ENCODE measurements around the gene GREM2. TPM values are rescaled to one million over a fixed set of nuclear protein-coding genes. Genes with fewer than 3 reads are reported as not detected.

Gene GREM2
- total RNA-seq, 1 experiment from 2014 or later, result not detected

DNA sequence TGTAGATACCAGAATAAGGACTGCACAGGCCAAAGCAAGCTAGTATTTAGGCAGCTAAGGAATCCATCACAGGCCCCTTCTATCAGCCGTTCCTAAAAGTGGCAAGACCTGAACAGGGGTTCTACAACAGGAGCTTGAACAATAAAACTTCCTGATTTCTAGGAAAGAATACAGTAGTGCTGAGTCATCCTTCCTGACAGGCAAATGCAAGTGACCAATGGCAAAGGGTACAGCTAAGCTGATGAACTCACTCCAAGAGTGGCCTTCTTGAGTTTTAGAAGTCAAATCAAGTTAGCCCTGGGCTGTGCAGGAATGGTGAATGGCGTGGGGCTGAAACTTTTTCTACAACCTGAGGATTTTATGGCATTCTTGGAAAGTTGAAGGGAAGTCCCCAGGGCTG lies 112.9 kb downstream of the GREM2 start:
- H2BK15ac ChIP-seq (ENCODE audit: low read depth, low read length), result no peak overlapping the region
- H3K27me3 Mint-ChIP-seq (ENCODE audit: low read depth), result peaks cover 3% of the 10 kb centered on the region; the same call in 1 of the 2 replicates
- H3K4me1 ChIP-seq (ENCODE audit: insufficient read depth, low read length), result 0 out of 2 replicates have a peak, but pooled peaks cover 5% of the 10 kb centered on the region
- no peak overlapping the region for H4K91ac ChIP-seq (ENCODE audit: insufficient read length, low read depth, low read length)
- no peak overlapping the region for H2BK12ac ChIP-seq (ENCODE audit: insufficient read length, low read depth, low read length)
- no peak overlapping the region for H3K4me3 Mint-ChIP-seq
- no peaks in the 10 kb centered on the region for H3K9me3 ChIP-seq (ENCODE audit: control insufficient read depth, low read depth, low read length)
- no peaks in the 10 kb centered on the region for H3K79me2 ChIP-seq (ENCODE audit: insufficient read depth, low read length)
- no peaks in the 10 kb centered on the region; the same call in 1 of the 2 replicates for H3K27me3 ChIP-seq (ENCODE audit: insufficient read depth, low read length)
- no CpG with 5 or more reads among the region's 2 CpGs for WGBS (ENCODE audit: extremely low coverage, insufficient read length, low lambda C conversion rate)
- no peaks in the 10 kb centered on the region for H4K20me1 ChIP-seq (ENCODE audit: control insufficient read depth, insufficient read depth, insufficient read length)
- no peak overlapping the region; a peak in 1 of 7 replicates for H3K27ac Mint-ChIP-seq
- no peak overlapping the region for H3K27ac ChIP-seq (ENCODE audit: insufficient read length, low read depth, low read length)
- H3K36me3 Mint-ChIP-seq (ENCODE audit: insufficient read depth in 1 of 3, low read depth in 3 of 3), result no peaks in the 10 kb centered on the region
- no peak overlapping the region for H2AFZ ChIP-seq (ENCODE audit: low read length)
- H3K9me3 Mint-ChIP-seq, result no peaks in the 10 kb centered on the region
- no peak overlapping the region for H3T11ph ChIP-seq (ENCODE audit: low read length)
- no peak overlapping the region for H2BK20ac ChIP-seq (ENCODE audit: low read depth, low read length, poor library complexity, severe bottlenecking)
- H3K4me2 ChIP-seq (ENCODE audit: insufficient read depth, insufficient read length, low read length), result no peak overlapping the region
- H4K5ac ChIP-seq (ENCODE audit: insufficient read length, low read depth, low read length), result no peak overlapping the region
- DNase-seq, result no peak
- H2BK120ac ChIP-seq (ENCODE audit: low read depth, low read length, poor library complexity, severe bottlenecking), result no peak overlapping the region
- H3K23me2 ChIP-seq (ENCODE audit: insufficient read length, low read depth, low read length, poor library complexity, severe bottlenecking), result no peaks in the 10 kb centered on the region
- no peak overlapping the region for H3K14ac ChIP-seq (ENCODE audit: insufficient read depth, low read length)
- no peak overlapping the region for H3K9ac ChIP-seq (ENCODE audit: extremely low read depth, insufficient read length, low read length)
- no peaks in the 10 kb centered on the region for H3K79me1 ChIP-seq (ENCODE audit: insufficient read depth, low read depth, low read length, poor library complexity, severe bottlenecking)
- no peak overlapping the region for H3K4ac ChIP-seq (ENCODE audit: low read depth, low read length)
- TF ChIP-seq, protein P1, sequence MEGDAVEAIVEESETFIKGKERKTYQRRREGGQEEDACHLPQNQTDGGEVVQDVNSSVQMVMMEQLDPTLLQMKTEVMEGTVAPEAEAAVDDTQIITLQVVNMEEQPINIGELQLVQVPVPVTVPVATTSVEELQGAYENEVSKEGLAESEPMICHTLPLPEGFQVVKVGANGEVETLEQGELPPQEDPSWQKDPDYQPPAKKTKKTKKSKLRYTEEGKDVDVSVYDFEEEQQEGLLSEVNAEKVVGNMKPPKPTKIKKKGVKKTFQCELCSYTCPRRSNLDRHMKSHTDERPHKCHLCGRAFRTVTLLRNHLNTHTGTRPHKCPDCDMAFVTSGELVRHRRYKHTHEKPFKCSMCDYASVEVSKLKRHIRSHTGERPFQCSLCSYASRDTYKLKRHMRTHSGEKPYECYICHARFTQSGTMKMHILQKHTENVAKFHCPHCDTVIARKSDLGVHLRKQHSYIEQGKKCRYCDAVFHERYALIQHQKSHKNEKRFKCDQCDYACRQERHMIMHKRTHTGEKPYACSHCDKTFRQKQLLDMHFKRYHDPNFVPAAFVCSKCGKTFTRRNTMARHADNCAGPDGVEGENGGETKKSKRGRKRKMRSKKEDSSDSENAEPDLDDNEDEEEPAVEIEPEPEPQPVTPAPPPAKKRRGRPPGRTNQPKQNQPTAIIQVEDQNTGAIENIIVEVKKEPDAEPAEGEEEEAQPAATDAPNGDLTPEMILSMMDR (conservative IDR thresholded peaks at IDR 0.05), result no peak
- no peak overlapping the region for H3K23ac ChIP-seq (ENCODE audit: insufficient read length, low read depth, low read length)
- H2BK5ac ChIP-seq (ENCODE audit: insufficient read length, low read length), result no peak overlapping the region
- no peak overlapping the region for H3K56ac ChIP-seq (ENCODE audit: insufficient read length, low read depth, low read length)
- H3K4me1 Mint-ChIP-seq, result peaks cover 0 to 4% of the 10 kb centered on the region in 2 experiments; a peak in 1 of 4 replicates
- no peak overlapping the region for H4K8ac ChIP-seq (replicated peaks; ENCODE audit: insufficient read length, low read depth, low read length)
- no peak overlapping the region for H2AK5ac ChIP-seq (ENCODE audit: insufficient read length, low read length)
- H3K18ac ChIP-seq (ENCODE audit: insufficient read length, low read depth, low read length), result no peak overlapping the region
